HUES48 (cell line): ENCODE data around the gene CEBPZOS.
A peak's percentile ranks its signal among the peaks of the same experiment; 100 is the strongest.
"Not testable (repeated sequence)": the region's sequence is repeated elsewhere in the genome, so short reads cannot be mapped to it uniquely, and the experiment has no call there.

Experiments used
- H3K27ac ChIP-seq: one replicate; pipeline ENCODE4 v1.7.0; 2013; ENCODE audit warnings: low read depth, low read length, inconsistent platforms
- H3K27me3 ChIP-seq: 2 replicates; pipeline ENCODE4 v1.6.1; 2013; ENCODE audit warnings: mild to moderate bottlenecking, low read length; ENCODE audit not compliant: control insufficient read depth, insufficient read depth
- H3K36me3 ChIP-seq: 2 replicates; pipeline ENCODE4 v1.6.1; 2013; ENCODE audit warnings: low read length; ENCODE audit not compliant: control insufficient read depth, insufficient read depth
- H3K4me1 ChIP-seq: 2 replicates; pipeline ENCODE4 v1.6.1; 2013; ENCODE audit warnings: mild to moderate bottlenecking, low read length; ENCODE audit not compliant: control insufficient read depth, insufficient read depth
- H3K4me3 ChIP-seq: 2 replicates; pipeline ENCODE4 v1.5.1; 2013; ENCODE audit warnings: mild to moderate bottlenecking, low read depth, low read length
- H3K9ac ChIP-seq: 2 replicates; pipeline ENCODE4 v1.6.1; 2013; ENCODE audit warnings: mild to moderate bottlenecking, low read depth, low read length, moderate library complexity
- H3K9me3 ChIP-seq: 2 replicates; pipeline ENCODE4 v1.6.1; 2013; ENCODE audit warnings: low read length; ENCODE audit not compliant: control insufficient read depth, insufficient read depth

Gene CEBPZOS

DNA sequence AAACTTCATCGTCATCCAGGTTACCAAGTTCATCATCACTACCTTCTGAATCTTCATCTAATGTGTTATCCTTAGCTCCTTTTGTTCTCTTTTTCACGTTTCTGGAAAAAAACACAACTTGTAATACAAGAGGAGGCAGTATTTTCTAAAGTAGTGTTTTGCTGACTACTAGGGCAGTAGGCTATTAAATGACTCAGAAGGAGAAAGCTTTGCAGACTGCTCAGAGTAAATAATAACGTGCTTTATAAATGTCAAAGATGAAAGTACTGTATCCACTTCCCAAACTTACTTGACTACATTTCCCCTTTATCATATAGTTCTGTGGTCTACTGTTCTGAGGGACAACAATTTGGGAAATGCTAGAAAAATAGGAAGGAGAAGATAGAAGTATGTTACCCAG is 15.6 kb downstream of the CEBPZOS start:
- Histone ChIP-seq H3K4me1 (peaks cover 1% of the 10 kb centered on the region), H3K9ac (no peak overlapping the region), H3K4me3 (no peak overlapping the region), H3K36me3 (peaks cover 100% of the 10 kb centered on the region), H3K27me3 (no peaks in the 10 kb centered on the region), H3K9me3 (peaks cover 39% of the 10 kb centered on the region), H3K27ac (no peak overlapping the region)

DNA sequence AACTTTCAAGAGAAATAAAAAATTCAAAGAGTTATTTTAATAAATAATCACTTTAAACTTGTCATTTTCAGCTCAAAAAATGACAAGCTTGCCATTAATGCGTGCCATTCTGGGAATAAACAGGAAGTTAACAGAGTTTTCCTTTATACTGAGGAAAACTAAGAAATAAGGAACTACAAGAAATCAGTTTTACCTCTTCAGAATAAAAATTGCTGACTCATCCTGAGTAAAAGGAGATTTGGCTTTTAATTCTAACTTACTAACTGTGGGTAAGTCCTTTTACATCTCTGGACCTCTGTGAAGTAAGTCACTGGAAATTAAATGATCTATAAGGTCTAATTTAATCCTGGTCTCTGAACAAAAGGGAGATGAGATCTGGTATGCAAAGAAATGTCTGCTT is 19.0 kb downstream of the CEBPZOS start:
- H3K4me1 ChIP-seq: no peaks in the 10 kb centered on the region
- H3K27ac ChIP-seq: peak overlapping the region; percentile 60
- H3K4me3 ChIP-seq: no peak overlapping the region
- H3K9me3 ChIP-seq: peaks cover 8% of the 10 kb centered on the region; the same call in 1 of the 2 replicates
- H3K36me3 ChIP-seq: peaks cover 96% of the 10 kb centered on the region
- H3K27me3 ChIP-seq: no peaks in the 10 kb centered on the region
- H3K9ac ChIP-seq: no peak overlapping the region

DNA sequence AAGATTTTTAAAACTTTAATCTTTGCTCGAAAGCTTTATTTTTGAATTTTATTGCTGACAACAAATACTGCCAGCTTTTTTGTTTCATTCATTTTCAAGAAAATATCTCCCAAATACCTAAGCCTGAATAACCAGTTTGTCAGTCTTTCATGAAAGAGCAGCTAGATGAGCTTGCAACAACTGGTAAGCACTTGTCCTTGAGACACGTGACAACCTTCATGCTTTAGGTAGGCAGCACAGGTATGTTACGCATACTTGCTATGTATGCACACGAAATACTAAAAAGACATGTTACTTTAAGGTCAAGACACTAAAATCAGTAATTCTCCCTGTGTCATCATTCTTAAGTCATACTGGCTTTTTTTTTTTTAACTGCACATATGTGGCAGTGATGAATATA is 22.8 kb downstream of the CEBPZOS start:
- Histone ChIP-seq H3K36me3 (peaks cover 96% of the 10 kb centered on the region), H3K9ac (no peak overlapping the region), H3K27ac (no peak overlapping the region), H3K4me3 (no peak overlapping the region), H3K4me1 (peaks cover 10% of the 10 kb centered on the region), H3K9me3 (no peaks in the 10 kb centered on the region), H3K27me3 (no peaks in the 10 kb centered on the region)

DNA sequence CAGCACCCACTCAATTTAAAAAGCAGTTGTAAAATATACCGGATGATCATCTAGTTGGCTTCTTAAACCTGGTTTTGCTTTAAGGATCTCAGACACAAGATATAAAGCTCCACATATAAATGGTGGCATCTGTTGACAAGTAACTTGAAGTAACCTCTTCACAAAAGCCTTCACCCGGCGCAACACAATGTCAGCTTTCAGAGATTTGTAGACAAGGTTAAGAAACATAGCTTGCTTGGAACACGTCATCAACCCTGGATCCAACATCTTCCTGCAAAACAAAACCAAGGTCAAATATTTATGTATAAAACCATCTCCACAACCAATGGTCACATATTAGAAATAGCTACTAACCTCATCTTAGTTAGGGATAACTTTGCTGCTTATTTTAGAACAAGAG is 26.8 kb downstream of the CEBPZOS start:
- Histone ChIP-seq H3K4me3 (no peak overlapping the region), H3K9ac (no peak overlapping the region), H3K9me3 (no peaks in the 10 kb centered on the region), H3K36me3 (peaks cover 88% of the 10 kb centered on the region), H3K27ac (no peak overlapping the region), H3K4me1 (peaks cover 41% of the 10 kb centered on the region), H3K27me3 (no peaks in the 10 kb centered on the region)

DNA sequence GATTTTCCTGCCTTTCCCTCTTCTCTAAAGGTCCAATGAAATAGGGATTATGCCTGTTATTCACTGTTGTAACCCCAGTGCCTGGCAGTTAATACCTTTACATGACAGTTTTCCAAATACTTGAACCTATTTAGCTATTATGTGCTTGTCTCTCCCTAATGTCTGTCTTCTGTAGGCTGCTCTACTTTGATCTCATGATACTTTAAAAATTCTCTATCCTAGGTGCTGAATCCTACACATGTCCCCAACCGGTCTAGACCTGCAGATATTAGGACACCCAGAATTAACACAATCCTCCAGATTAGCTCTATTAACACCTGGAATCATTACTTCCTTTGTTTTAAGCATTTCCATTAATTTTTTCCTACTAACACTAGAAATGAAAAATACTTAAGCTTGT is 27.8 kb downstream of the CEBPZOS start:
- H3K36me3 ChIP-seq: peaks cover 88% of the 10 kb centered on the region
- H3K27ac ChIP-seq: peak overlapping the region; percentile 81
- no peak overlapping the region for H3K9ac ChIP-seq
- peaks cover 50% of the 10 kb centered on the region for H3K4me1 ChIP-seq
- H3K27me3 ChIP-seq: no peaks in the 10 kb centered on the region
- no peaks in the 10 kb centered on the region for H3K9me3 ChIP-seq
- H3K4me3 ChIP-seq: peak overlapping the region; percentile 14

DNA sequence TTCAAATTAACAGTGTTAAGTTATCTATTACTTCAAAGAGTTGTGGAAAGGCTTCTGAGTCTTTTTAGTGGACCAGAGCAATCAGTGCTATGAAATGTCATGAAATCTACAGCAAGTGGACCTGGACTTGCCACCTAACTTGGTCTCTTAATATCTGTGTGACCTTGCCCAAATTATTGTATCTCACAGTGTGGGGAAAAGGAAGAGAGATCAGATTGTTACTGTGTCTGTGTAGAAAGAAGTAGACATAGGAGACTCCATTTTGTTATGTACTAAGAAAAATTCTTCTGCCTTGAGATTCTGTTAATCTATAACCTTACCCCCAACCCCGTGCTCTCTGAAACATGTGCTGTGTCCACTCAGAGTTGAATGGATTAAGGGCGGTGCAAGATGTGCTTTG is 28.8 kb downstream of the CEBPZOS start:
- H3K27me3 ChIP-seq, H3K9me3 ChIP-seq: not testable (repeated sequence)
- H3K27ac ChIP-seq: peak overlapping the region; percentile 81
- H3K4me1 ChIP-seq: peaks cover 60% of the 10 kb centered on the region
- H3K4me3 ChIP-seq: peak overlapping the region; percentile 14
- peak overlapping the region; percentile 5; the same call in 1 of the 2 replicates for H3K9ac ChIP-seq
- peaks cover 84% of the 10 kb centered on the region for H3K36me3 ChIP-seq

DNA sequence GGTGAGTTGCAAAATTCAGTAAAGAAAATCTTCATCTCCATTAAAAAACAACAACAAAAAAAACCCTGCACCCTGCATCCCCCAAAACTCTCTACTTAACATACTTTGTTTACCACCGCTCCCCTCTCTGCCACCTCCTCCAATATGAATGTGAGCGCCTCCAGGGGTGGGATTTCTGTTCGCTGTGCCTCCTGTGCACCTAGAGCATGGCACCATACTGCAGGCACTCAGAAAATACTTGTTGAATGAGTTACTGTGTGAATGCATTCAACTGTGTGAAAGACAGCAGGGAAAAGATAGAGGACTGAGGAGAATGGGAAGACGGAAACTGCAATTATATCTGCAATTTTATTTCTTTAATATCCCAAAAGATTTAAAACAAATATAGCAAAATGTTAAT is 30.6 kb downstream of the CEBPZOS start:
- Histone ChIP-seq H3K27me3 (no peaks in the 10 kb centered on the region), H3K9ac (no peak overlapping the region), H3K4me1 (peaks cover 62% of the 10 kb centered on the region), H3K9me3 (no peaks in the 10 kb centered on the region), H3K27ac (peak overlapping the region; percentile 91), H3K4me3 (peak overlapping the region; percentile 56), H3K36me3 (peaks cover 66% of the 10 kb centered on the region)

DNA sequence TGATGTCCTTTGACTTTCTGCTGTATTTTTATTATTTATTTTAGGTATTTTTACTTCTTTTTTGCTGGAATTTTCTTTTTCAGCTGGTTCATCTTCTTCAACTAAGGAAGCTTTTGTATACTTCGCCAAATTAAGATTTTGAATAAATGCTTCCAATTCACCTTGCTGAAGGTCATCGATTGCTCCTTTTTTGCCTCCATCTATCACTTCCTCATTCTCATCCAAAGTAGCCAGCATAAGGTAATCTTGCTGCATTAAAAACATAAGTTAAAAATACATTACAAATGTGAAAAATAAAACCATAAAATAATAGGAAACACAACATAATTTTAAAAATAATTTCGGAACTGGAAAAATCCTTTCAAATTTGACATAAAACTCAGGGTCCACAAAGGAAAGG is 32.5 kb downstream of the CEBPZOS start:
- no peak overlapping the region for H3K9ac ChIP-seq
- H3K27ac ChIP-seq: no peak overlapping the region
- H3K36me3 ChIP-seq: peaks cover 55% of the 10 kb centered on the region
- peaks cover 61% of the 10 kb centered on the region for H3K4me1 ChIP-seq
- H3K4me3 ChIP-seq: peak overlapping the region; percentile 94; the same call in 1 of the 2 replicates
- no peaks in the 10 kb centered on the region for H3K27me3 ChIP-seq
- no peaks in the 10 kb centered on the region for H3K9me3 ChIP-seq

DNA sequence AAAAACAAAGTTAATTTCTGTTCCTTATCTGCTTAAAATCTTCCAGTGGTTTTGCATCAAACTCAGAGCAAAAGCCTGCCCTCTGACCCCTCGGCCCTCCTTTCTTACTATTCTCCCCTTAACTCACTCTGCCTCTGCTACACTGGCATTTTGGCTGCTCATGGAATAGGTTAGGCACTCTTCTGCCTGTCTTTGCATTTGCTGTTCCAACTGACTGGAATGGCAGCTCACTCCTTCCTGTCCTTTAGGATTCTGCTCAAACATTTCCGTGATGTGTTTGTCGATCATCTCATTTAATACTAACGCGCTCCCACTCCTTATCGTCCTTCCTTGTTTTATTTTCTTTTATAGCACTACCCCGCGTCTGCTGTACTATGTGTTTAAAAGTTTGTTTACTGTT is 34.3 kb downstream of the CEBPZOS start:
- H3K36me3 ChIP-seq: peaks cover 59% of the 10 kb centered on the region

DNA sequence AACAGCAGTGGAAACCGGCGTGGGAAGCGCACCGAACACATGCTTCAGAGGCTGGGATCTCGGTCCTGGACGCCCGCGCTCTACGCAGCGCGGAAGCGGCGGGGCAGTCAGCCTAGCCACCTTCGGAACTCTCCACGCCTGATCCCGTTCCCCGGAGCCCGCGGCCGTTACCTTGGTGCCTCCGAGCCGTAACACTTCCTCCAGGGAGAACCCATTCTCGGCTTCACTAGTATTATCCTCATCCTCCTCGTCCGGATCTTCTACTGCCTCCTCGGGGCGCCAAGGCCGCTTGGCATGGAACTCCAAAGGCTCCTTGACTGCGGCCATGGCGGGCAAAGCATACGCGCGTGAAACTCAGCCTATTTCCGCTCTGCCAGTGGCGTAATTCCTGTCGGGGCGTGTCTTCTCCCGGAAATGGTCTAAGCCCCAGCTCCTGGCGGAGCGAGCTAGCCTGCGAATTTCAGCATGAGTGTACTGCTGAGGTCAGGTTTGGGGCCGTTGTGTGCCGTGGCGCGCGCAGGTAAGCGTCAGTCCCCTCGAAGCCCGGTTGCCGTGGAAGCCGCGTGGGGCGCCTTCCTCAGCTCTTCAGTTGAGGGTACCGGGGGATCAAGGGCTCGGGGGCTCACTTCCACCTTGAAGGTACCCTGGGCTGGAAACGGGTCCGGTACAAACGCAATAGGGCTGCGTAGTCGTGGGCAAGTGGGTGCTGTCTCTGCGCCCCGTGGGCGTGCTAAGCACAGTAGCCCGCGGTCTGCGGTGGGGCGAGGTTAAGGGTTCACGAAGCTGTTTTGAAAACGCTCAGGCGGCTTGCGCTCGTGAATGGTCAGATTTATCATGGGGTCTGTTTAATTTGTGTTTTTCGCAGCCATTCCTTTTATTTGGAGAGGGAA is 35.2 kb downstream of the CEBPZOS start, which contains the start of the genes CEBPZ and NDUFAF7:
Gene CEBPZ, minus strand, starts transcription at position 356 of the 890 bp plus-strand sequence. Its CDS starts 29 bp downstream, at position 327.
Gene NDUFAF7, plus strand, starts transcription at position 418 of the 890 bp plus-strand sequence. Its CDS starts 48 bp downstream, at position 466.
- Histone ChIP-seq H3K4me3 (peak within 1 kb of the TSS; percentile 94), H3K36me3 (peaks cover 63% of the 10 kb centered on the region), H3K27ac (peak within 1 kb of the TSS; percentile 84), H3K4me1 (peaks cover 44% of the 10 kb centered on the region), H3K27me3 (no peaks in the 10 kb centered on the region), H3K9me3 (no peaks in the 10 kb centered on the region), H3K9ac (peak within 1 kb of the TSS; percentile 87)

More for the DNA sequence above, 34.3 kb downstream of the CEBPZOS start:
- Histone ChIP-seq H3K4me1 (peaks cover 47% of the 10 kb centered on the region), H3K27ac (no peak overlapping the region), H3K27me3 (no peaks in the 10 kb centered on the region), H3K9ac (peak overlapping the region; percentile 87), H3K4me3 (peak overlapping the region; percentile 94), H3K9me3 (no peaks in the 10 kb centered on the region)
